WERI-Rb-1 (cell line): ENCODE data around the gene RASGRP1.
"Not testable (repeated sequence)": the region's sequence is repeated elsewhere in the genome, so short reads cannot be mapped to it uniquely, and the experiment has no call there.

ENCODE experiments used
- DNase-seq: peaks from one replicate; pipeline ENCODE4 v3.0.0-alpha.2; 2020
- H3K27ac ChIP-seq: fragments of 250-450 bp; sonication (Bioruptor Pico); 2 replicates; pipeline ENCODE4 v1.5.1; 2020; ENCODE audit warnings: mild to moderate bottlenecking, moderate library complexity
- H3K27me3 ChIP-seq: fragments of 250-450 bp; sonication (Bioruptor Pico); 2 replicates; pipeline ENCODE4 v1.5.1; 2021; ENCODE audit warnings: mild to moderate bottlenecking, low read depth, moderate library complexity; ENCODE audit not compliant: insufficient read depth, severe bottlenecking
- H3K36me3 ChIP-seq: fragments of 250-450 bp; sonication (Bioruptor Pico); 2 replicates; pipeline ENCODE4 v1.5.1; 2020; ENCODE audit warnings: mild to moderate bottlenecking, moderate library complexity
- H3K4me3 ChIP-seq: 2 replicates; pipeline ENCODE4 v1.5.1; 2011; ENCODE audit warnings: low read depth, mild to moderate bottlenecking, control low read depth, low read length
- H3K9me3 ChIP-seq: fragments of 250-450 bp; sonication (Bioruptor Pico); 2 replicates; pipeline ENCODE4 v1.5.1; 2021; ENCODE audit warnings: mild to moderate bottlenecking, moderate library complexity; ENCODE audit not compliant: severe bottlenecking
- TF ChIP-seq, protein P1 (sequence below): IDR thresholded peaks from 2 replicates; pipeline ENCODE4 v1.5.1; 2011; ENCODE audit warnings: low read depth, mild to moderate bottlenecking, control low read depth, inconsistent platforms, low read length

The RASGRP1 gene

DNA sequence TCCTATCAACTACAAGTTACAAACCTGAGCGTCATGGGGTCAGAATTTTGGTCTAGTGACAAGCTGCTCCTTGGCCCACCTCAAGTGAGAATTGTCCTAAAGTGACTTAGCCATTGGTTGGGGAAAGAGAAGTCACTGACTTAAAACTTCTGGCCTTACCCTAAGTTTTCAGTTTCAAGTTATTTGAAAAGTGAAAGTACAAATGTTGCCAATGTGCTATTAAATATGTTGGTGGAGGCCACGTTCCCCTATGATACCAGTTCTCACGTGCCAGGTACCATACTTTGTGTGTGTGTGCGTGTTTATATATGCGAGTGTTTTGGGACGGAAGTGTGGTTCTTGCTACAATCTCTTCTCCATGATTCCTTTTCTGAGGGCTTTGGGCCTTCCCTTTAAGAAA is 22.6 kb upstream of the RASGRP1 start:
- H3K27me3 ChIP-seq = peaks cover 28% of the 10 kb centered on the region
- no peaks in the 10 kb centered on the region for H3K36me3 ChIP-seq
- no peak overlapping the region for H3K4me3 ChIP-seq
- DNase-seq = no peak
- TF ChIP-seq, protein P1, sequence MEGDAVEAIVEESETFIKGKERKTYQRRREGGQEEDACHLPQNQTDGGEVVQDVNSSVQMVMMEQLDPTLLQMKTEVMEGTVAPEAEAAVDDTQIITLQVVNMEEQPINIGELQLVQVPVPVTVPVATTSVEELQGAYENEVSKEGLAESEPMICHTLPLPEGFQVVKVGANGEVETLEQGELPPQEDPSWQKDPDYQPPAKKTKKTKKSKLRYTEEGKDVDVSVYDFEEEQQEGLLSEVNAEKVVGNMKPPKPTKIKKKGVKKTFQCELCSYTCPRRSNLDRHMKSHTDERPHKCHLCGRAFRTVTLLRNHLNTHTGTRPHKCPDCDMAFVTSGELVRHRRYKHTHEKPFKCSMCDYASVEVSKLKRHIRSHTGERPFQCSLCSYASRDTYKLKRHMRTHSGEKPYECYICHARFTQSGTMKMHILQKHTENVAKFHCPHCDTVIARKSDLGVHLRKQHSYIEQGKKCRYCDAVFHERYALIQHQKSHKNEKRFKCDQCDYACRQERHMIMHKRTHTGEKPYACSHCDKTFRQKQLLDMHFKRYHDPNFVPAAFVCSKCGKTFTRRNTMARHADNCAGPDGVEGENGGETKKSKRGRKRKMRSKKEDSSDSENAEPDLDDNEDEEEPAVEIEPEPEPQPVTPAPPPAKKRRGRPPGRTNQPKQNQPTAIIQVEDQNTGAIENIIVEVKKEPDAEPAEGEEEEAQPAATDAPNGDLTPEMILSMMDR = no peak
- no peaks in the 10 kb centered on the region for H3K9me3 ChIP-seq
- H3K27ac ChIP-seq = no peak overlapping the region

DNA sequence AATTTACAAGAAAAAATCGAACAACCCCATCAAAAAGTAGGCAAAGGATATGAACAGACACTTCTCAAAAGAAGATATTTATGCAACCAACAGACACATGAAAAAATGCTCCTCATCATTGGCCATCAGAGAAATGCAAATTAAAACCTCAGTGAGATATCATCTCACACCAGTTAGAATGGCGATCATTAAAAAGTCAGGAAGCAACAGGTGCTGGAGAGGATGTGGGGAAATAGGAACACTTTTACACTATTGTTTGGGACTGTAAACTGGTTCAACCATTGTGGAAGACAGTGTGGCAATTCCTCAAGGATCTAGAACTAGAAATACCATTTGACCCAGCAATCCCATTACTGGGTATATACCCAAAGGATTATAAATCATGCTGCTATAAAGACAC is 21.4 kb upstream of the RASGRP1 start:
- DNase-seq, H3K27ac ChIP-seq, H3K36me3 ChIP-seq, H3K4me3 ChIP-seq, H3K9me3 ChIP-seq: not testable (repeated sequence)
- H3K27me3 ChIP-seq = peaks cover 28% of the 10 kb centered on the region

DNA sequence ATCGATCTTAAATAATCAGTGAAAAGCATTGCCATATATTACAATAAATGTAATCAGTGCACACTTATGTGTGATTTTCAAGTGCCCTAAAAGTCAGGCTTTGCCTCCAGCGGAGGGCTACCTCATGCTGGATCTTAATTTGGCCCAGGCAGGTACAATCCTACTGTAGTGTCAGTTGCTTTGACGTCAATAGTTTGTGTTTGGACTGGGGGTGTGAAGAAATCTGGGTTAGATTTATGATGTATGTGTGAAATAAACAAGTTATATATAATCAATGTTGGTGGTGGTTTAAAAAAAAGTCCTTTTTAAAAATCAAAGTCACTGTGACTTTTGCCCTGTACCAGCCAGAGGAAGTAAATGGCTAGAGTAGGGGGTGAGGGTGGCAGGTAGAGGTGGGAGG is 14.0 kb upstream of the RASGRP1 start:
- Histone ChIP-seq H3K27me3 (peaks cover 44% of the 10 kb centered on the region), H3K9me3 (no peaks in the 10 kb centered on the region), H3K4me3 (no peak overlapping the region), H3K27ac (no peak overlapping the region), H3K36me3 (no peaks in the 10 kb centered on the region)
- TF ChIP-seq, protein P1 = no peak
- DNase-seq = no peak

DNA sequence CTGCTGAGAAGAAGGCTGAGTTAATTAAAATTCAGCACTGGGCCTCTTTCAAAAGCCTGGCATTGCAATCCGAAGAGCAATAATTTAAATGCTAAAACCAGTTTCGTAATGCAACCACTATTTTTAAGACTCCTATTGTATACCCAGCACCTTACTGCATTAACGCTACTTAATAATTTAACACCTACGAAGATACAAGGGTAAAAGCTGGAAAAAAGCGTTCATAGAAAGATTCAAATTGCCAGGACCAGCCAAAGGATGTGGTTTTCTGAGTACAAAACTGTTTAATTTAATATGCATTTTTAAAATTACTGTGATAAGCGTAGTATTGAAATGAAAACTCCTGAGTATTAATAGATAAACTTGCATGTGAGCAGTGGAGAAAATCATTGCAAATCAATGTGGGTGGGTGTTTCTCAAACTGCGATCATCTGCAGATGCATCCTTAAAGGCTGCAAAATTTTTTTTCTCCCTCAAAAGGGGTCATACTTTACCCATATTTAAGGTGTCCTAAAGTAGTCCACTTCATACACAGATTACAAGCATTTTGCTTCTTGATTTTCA is 12.9 kb upstream of the RASGRP1 start:
- Histone ChIP-seq H3K36me3 (no peaks in the 10 kb centered on the region), H3K4me3 (no peak overlapping the region), H3K27ac (no peak overlapping the region), H3K27me3 (peaks cover 52% of the 10 kb centered on the region), H3K9me3 (no peaks in the 10 kb centered on the region)
- no peak for DNase-seq
- TF ChIP-seq, protein P1 = no peak

DNA sequence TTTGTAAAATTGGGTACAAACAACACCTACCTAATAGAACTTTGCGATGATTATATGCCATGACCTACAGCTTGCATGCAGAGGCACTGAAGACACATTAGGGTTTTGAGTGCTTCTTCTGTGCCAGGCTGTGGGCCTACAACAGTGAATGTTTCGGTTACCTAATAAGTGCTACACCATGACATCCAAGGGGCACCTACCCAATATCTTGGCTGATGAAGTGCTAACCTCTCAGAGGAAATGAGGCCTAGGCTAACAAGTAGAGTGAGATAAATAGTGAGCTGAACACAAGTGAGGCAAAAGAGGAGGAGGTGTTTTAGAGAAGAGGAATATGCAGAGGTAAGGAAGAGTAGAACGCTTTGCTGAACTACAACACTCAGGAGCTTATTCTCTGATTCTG is 12.2 kb upstream of the RASGRP1 start:
- TF ChIP-seq, protein P1 = no peak
- Histone ChIP-seq H3K27me3 (peaks cover 54% of the 10 kb centered on the region), H3K27ac (no peak overlapping the region), H3K36me3 (no peaks in the 10 kb centered on the region), H3K4me3 (no peak overlapping the region), H3K9me3 (no peaks in the 10 kb centered on the region)
- DNase-seq = no peak

DNA sequence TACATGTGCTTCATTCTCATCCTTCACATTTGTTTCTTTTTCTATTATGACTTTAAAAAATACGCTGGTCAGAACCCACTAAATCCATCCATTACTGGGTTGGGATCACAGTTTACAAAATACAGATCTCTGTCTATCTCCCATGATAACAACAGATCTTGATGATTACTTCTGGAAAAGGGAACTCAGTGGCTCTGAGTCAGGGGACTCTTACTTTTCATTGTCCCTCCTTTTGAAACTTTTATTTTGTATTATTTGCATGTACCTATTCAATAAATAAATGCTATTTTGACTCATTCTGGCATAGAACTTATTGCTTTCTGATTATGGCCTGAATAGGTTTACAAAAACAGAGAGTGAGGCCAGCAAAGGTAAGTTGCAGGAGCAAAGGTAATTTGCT is 11.6 kb upstream of the RASGRP1 start:
- no peak overlapping the region for H3K4me3 ChIP-seq
- H3K36me3 ChIP-seq = no peaks in the 10 kb centered on the region
- no peak for DNase-seq
- TF ChIP-seq, protein P1 = no peak
- no peaks in the 10 kb centered on the region for H3K9me3 ChIP-seq
- no peak overlapping the region for H3K27ac ChIP-seq
- peaks cover 56% of the 10 kb centered on the region for H3K27me3 ChIP-seq
